Activated B cell treated with CpG ODN at 0.5 μM for 24 hours (primary cell): ENCODE measurements around the gene C1orf122. TPM values are rescaled to one million over a fixed set of nuclear protein-coding genes. Genes with fewer than 3 reads are reported as not detected.

Experiments used
- ATAC-seq: fragments of 200-7000 bp; cut with Tn5 transposase; one replicate; pipeline ENCODE4 v1.10.0; 2021; ENCODE audit warnings: low read depth, mild to moderate bottlenecking, moderate library complexity
- CTCF ChIA-PET: fragments of 350-600 bp; sonication (Branson Sonifier 250); formaldehyde crosslinking; loops from one replicate; lab custom pipeline; 2021; ENCODE audit warnings: antibody characterized with exemption; lab: Charles Lee
- POLR2A ChIA-PET: fragments of 350-600 bp; sonication (Branson Sonifier 250); formaldehyde crosslinking; loops from one replicate; lab custom pipeline; 2021; ENCODE audit warnings: antibody characterized with exemption; lab: Charles Lee
- DNase-seq: peaks from one replicate; pipeline ENCODE4 v3.0.0; 2022
- H3K27ac Mint-ChIP-seq: one replicate; pipeline ENCODE4 v1.8.0; 2020; ENCODE audit warnings: mixed read lengths
- H3K27me3 Mint-ChIP-seq: one replicate; pipeline ENCODE4 v1.8.0; 2021; ENCODE audit warnings: mixed read lengths
- H3K36me3 Mint-ChIP-seq: one replicate; pipeline ENCODE4 v1.8.0; 2021; ENCODE audit warnings: low read depth, mixed read lengths
- H3K4me1 Mint-ChIP-seq: one replicate; pipeline ENCODE4 v1.8.0; 2021; ENCODE audit warnings: mixed read lengths
- H3K4me3 Mint-ChIP-seq: one replicate; pipeline ENCODE4 v1.8.0; 2020; ENCODE audit warnings: mild to moderate bottlenecking, mixed read lengths
- H3K9me3 Mint-ChIP-seq: one replicate; pipeline ENCODE4 v1.8.0; 2020; ENCODE audit warnings: mixed read lengths
- CTCF ChIP-seq: fragments of 200-600 bp; IDR thresholded peaks from one replicate; pipeline ENCODE4 v1.8.0; 2022; ENCODE audit warnings: antibody characterized with exemption, mild to moderate bottlenecking
- intact Hi-C: fragments of 100-400 bp; cut with micrococcal nuclease; formaldehyde crosslinking; loops from one replicate; pipeline ENCODE4 v1.15.1; 2024
- total RNA-seq: library from RNA; stranded (reverse); gene quantifications from 2 replicates; pipeline ENCODE4 v1.2.3, GENCODE V29; 2022

The C1orf122 gene
- total RNA-seq, 1 donor from 2014 or later = 19.9 TPM

GRCh38 chr1:37776946-37777516, 30.6 kb upstream of the C1orf122 start:
- ATAC-seq (peak; percentile 37), DNase-seq (no peak)
- ChIA-PET POLR2A (no interaction called here), CTCF (no interaction called here)
- Mint-ChIP-seq H3K4me3 (no peak overlapping the region), H3K4me1 (peaks cover 9% of the 10 kb centered on the region), H3K9me3 (no peaks in the 10 kb centered on the region), H3K27me3 (peaks cover 6% of the 10 kb centered on the region), H3K27ac (no peak overlapping the region), H3K36me3 (no peaks in the 10 kb centered on the region)
- intact Hi-C loops = no loop called here
- no peak for TF ChIP-seq CTCF

- no peak overlapping the region for H3K27ac Mint-ChIP-seq
- H3K36me3 Mint-ChIP-seq = no peaks in the 10 kb centered on the region
- ChIA-PET CTCF (no interaction called here), POLR2A (no interaction called here)
- DNase-seq (no peak), ATAC-seq (no peak)
- H3K4me1 Mint-ChIP-seq = peaks cover 9% of the 10 kb centered on the region
- peaks cover 11% of the 10 kb centered on the region for H3K27me3 Mint-ChIP-seq
- TF ChIP-seq CTCF = no peak
- H3K4me3 Mint-ChIP-seq = no peak overlapping the region
- H3K9me3 Mint-ChIP-seq = no peaks in the 10 kb centered on the region
- intact Hi-C loops = no loop called here
Observed at GRCh38 chr1:37778654-37779053, 28.9 kb upstream of the C1orf122 start.

- peaks cover 20% of the 10 kb centered on the region for H3K27me3 Mint-ChIP-seq
- no peak for TF ChIP-seq CTCF
- DNase-seq (no peak), ATAC-seq (no peak)
- ChIA-PET CTCF (no interaction called here), POLR2A (no interaction called here)
- no peak overlapping the region for H3K4me3 Mint-ChIP-seq
- H3K9me3 Mint-ChIP-seq = no peaks in the 10 kb centered on the region
- intact Hi-C loops = no loop called here
- no peak overlapping the region for H3K27ac Mint-ChIP-seq
- H3K36me3 Mint-ChIP-seq = no peaks in the 10 kb centered on the region
- peaks cover 1% of the 10 kb centered on the region for H3K4me1 Mint-ChIP-seq
Observed at GRCh38 chr1:37782491-37782890, 25.1 kb upstream of the C1orf122 start.

- ChIA-PET CTCF (no interaction called here), POLR2A (no interaction called here)
- peak overlapping the region; percentile 58 for H3K4me3 Mint-ChIP-seq
- H3K4me1 Mint-ChIP-seq = peaks cover 23% of the 10 kb centered on the region
- H3K27ac Mint-ChIP-seq = no peak overlapping the region
- ATAC-seq (no peak), DNase-seq (no peak)
- peaks cover 16% of the 10 kb centered on the region for H3K27me3 Mint-ChIP-seq
- TF ChIP-seq CTCF = no peak
- intact Hi-C loops = loop anchor here (5.0 kb wide), 1 partner anchor 101 kb away; the partner anchor contains the start of gene CDCA8
- H3K36me3 Mint-ChIP-seq = peaks cover 5% of the 10 kb centered on the region
- no peaks in the 10 kb centered on the region for H3K9me3 Mint-ChIP-seq
Observed at GRCh38 chr1:37792943-37793686, 14.5 kb upstream of the C1orf122 start.

GRCh38 chr1:37793773-37794371, 13.7 kb upstream of the C1orf122 start, which contains the start of gene MANEAL:
MANEAL (plus strand) TSS chr1:37793847; CDS start chr1:37794183, 336 bp downstream.
- ATAC-seq = peak; percentile 79
- peaks cover 13% of the 10 kb centered on the region for H3K27me3 Mint-ChIP-seq
- H3K4me1 Mint-ChIP-seq = peaks cover 23% of the 10 kb centered on the region
- H3K9me3 Mint-ChIP-seq = no peaks in the 10 kb centered on the region
- TF ChIP-seq CTCF = no peak
- intact Hi-C loops = loop anchor here (1.0 to 5.0 kb wide), 3 partner anchors 14 to 102 kb away; partner anchors contain the start of genes CDCA8, EPHA10 and YRDC
- peak; percentile 56 for DNase-seq
- H3K36me3 Mint-ChIP-seq = peaks cover 9% of the 10 kb centered on the region
- CTCF ChIA-PET = no interaction called here
- peak within 1 kb of the TSS; percentile 83 for H3K4me3 Mint-ChIP-seq
- H3K27ac Mint-ChIP-seq = no peak within 1 kb of the TSS
- POLR2A ChIA-PET = interaction anchor here (0.6 to 1.9 kb wide), 4 partner anchors 12 to 24 kb away, joined by 3 to 8 read pairs (median 4); partner anchors contain the start of genes C1orf122 and YRDC
